PFSK-1 (cell line): ENCODE results near the gene GALNT15.

Source experiments
- FOXP2 ChIP-seq: optimal IDR thresholded peaks from 2 replicates; pipeline ENCODE3; 2011; ENCODE audit warnings: borderline replicate concordance, control low read depth, inconsistent platforms; ENCODE audit not compliant: insufficient read depth; ENCODE audit errors: extremely low read length, extremely low read depth
- POLR2AphosphoS5 ChIP-seq: IDR thresholded peaks from 2 replicates; pipeline ENCODE4 v1.6.1; 2012; ENCODE audit warnings: low read depth, mild to moderate bottlenecking, control low read depth, low read length, moderate library complexity
- SIN3A ChIP-seq: IDR thresholded peaks from 2 replicates; pipeline ENCODE4 v1.6.1; 2012; ENCODE audit warnings: mild to moderate bottlenecking, low read length, moderate library complexity, borderline replicate concordance; ENCODE audit not compliant: insufficient read depth
- TAF1 ChIP-seq: IDR thresholded peaks from 2 replicates; pipeline ENCODE4 v1.6.1; 2012; ENCODE audit warnings: low read length, control low read depth, borderline replicate concordance; ENCODE audit not compliant: insufficient read depth
- TF ChIP-seq, protein P1 (sequence below), 2 experiments: IDR thresholded peaks; 2 replicates each; pipeline versions ENCODE4 v1.6.1 to v1.8.0; 2011 to 2012; ENCODE audit warnings: low read depth in 2 of 2, low read length in 2 of 2, control low read depth in 1 of 2, inconsistent platforms in 1 of 2, mild to moderate bottlenecking in 1 of 2, moderate library complexity in 1 of 2; ENCODE audit not compliant: insufficient read depth in 1 of 2

Gene GALNT15

DNA sequence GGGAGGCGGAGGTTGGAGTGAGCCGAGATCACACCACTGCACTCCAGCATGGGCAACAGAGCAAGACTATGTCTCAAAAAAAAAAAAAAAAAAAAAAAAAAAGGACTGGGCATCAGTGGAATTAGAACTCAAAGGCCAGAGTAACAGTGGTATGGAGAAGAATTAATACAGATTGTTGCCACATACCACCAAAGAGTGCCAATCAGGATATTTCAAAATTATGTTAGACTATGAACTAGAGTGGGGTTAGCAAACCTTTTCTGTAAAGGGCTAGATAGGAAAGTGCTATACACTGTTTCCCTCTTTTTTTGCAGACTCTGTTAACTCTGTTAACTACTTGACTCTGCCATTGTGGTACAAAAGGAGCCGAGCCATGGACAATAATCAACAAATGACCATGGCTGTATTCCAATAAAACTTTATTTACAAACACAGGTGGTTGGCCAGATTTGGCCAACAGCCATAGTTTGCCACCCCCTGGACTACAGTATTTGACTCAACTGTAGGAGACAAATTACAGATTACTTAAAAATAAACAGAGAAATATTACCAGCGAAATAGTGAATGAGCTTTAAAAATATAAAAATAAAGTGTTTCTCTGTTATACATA lies 61.7 kb downstream of the GALNT15 start:
- TF ChIP-seq, protein P1, sequence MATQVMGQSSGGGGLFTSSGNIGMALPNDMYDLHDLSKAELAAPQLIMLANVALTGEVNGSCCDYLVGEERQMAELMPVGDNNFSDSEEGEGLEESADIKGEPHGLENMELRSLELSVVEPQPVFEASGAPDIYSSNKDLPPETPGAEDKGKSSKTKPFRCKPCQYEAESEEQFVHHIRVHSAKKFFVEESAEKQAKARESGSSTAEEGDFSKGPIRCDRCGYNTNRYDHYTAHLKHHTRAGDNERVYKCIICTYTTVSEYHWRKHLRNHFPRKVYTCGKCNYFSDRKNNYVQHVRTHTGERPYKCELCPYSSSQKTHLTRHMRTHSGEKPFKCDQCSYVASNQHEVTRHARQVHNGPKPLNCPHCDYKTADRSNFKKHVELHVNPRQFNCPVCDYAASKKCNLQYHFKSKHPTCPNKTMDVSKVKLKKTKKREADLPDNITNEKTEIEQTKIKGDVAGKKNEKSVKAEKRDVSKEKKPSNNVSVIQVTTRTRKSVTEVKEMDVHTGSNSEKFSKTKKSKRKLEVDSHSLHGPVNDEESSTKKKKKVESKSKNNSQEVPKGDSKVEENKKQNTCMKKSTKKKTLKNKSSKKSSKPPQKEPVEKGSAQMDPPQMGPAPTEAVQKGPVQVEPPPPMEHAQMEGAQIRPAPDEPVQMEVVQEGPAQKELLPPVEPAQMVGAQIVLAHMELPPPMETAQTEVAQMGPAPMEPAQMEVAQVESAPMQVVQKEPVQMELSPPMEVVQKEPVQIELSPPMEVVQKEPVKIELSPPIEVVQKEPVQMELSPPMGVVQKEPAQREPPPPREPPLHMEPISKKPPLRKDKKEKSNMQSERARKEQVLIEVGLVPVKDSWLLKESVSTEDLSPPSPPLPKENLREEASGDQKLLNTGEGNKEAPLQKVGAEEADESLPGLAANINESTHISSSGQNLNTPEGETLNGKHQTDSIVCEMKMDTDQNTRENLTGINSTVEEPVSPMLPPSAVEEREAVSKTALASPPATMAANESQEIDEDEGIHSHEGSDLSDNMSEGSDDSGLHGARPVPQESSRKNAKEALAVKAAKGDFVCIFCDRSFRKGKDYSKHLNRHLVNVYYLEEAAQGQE (IDR thresholded peaks at IDR 0.05; ENCODE audit: insufficient read depth in 1 of 2, low read depth in 2 of 2, low read length in 2 of 2), result no peak
- no peak for TF ChIP-seq FOXP2
- TF ChIP-seq SIN3A, result no peak
- no peak for TF ChIP-seq POLR2AphosphoS5
- no peak for TF ChIP-seq TAF1

DNA sequence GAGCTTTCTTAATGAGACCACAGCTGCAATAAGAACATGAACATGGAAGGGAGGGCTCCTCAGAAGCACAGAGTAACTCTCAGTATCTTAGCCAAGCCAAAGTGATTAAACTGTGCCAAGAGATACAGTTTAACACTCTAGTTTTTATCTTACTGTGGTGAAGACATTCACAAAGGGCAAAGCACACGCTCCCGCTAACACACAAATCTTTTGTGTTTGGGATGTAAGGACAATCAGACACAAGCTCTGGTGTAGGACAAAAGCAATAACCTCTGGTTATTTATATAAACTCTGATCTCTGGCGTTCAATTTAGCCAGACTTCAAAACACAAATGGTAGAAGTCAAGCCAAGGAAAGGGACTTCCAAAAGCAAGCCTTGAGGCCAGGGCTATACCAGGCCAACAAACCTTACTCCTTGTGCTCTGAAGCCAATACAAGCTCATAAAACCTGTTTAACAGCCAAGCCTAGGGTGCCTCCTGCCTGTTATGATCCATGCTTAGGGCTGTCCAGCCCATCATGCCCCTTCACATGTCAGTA lies 62.4 kb downstream of the GALNT15 start:
- TF ChIP-seq, protein P1 (IDR thresholded peaks at IDR 0.05; ENCODE audit: insufficient read depth in 1 of 2, low read depth in 2 of 2, low read length in 2 of 2), result no peak
- TF ChIP-seq TAF1, result no peak

DNA sequence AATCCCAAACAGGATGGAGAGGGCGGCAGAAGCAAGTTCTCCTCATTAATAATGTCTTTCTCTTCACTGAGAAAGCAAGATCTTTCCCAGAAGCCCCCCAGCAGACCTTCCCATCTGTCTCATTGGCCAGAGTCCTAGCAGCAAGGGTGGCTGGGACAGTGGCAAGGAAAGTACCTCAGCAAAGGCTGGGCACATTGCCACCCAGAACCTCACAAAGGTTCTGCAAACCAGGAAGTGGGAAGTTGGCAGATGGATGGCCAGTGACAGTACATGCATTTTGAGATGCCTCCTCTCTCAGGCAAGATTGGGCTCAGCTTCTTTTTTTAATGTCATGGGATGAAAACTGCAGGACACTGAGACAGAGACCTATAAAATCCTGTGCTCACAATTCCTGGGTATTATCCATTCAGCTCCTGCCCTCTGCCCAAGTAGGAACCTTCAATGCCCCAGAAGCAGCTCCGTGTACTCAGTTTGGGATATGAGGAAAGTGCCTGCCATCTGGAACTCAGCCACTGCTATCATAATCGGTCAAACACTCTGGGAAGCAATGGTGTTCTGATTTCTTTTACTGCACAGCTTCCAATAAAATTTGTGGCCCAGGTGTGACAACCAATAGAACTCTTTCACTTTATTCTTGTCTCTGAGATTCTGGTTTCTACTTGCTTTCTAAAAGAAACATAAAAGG lies 64.7 kb downstream of the GALNT15 start:
- TF ChIP-seq FOXP2 (no peak), TAF1 (no peak), SIN3A (no peak), POLR2AphosphoS5 (no peak)
- TF ChIP-seq, protein P1 (IDR thresholded peaks at IDR 0.05; ENCODE audit: insufficient read depth in 1 of 2, low read depth in 2 of 2, low read length in 2 of 2), result no peak

DNA sequence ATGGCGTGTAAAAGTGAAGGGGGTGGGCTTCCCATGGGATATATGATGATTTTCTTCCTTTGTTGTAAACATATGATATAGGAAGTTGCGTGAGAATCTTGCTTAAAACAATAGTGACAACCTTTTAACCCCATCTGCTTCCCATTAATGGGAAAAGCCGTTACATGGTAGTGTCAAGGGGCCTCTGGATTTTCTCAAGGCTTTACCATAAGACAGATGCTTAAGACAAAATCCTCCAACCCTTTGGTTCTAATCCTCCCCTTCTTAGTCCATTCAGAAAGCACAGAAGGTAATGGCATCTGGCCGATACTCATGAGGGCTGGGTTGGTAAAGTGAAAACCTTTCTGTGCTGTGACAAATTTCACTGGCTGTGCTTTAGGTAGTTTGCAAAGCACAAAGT lies 65.3 kb downstream of the GALNT15 start:
- TF ChIP-seq TAF1 (no peak), SIN3A (no peak)
- TF ChIP-seq, protein P1 (IDR thresholded peaks at IDR 0.05; ENCODE audit: insufficient read depth in 1 of 2, low read depth in 2 of 2, low read length in 2 of 2), result no peak
